Natural killer cell (primary cell): ENCODE results near the gene TMEM255B. TPM values are rescaled to one million over a fixed set of nuclear protein-coding genes. Genes with fewer than 3 reads are reported as not detected.
"Not testable (repeated sequence)": the region's sequence is repeated elsewhere in the genome, so short reads cannot be mapped to it uniquely, and the experiment has no call there.

Source experiments
- ATAC-seq, 3 donors: fragments of 150-1000 bp in 2 of 3; fragments of 200-7000 bp in 1 of 3; cut with Tn5 transposase; 1 replicate in 1 of 3; 2 replicates in 2 of 3; pipeline ENCODE4 v1.10.0; 2021; ENCODE audit warnings: mild to moderate bottlenecking in 2 of 3, moderate library complexity in 2 of 3
- DNase-seq, 2 donors: peaks; one replicate each; pipeline versions ENCODE4 v3.0.0 to v3.0.0-alpha.2; 2013 to 2021; ENCODE audit warnings: mixed read lengths in 1 of 2
- H3K27ac ChIP-seq: one replicate; pipeline ENCODE4 v1.5.1; 2013; ENCODE audit warnings: mild to moderate bottlenecking, low read length
- H3K27me3 ChIP-seq: one replicate; pipeline ENCODE4 v1.6.1; 2013; ENCODE audit warnings: low read length; ENCODE audit not compliant: control insufficient read depth, insufficient read depth
- H3K36me3 ChIP-seq: one replicate; pipeline ENCODE4 v1.6.1; 2013; ENCODE audit warnings: low read length; ENCODE audit not compliant: control insufficient read depth, insufficient read depth
- H3K4me1 ChIP-seq: one replicate; pipeline ENCODE4 v1.6.1; 2013; ENCODE audit warnings: low read length; ENCODE audit not compliant: control insufficient read depth, insufficient read depth
- H3K4me3 ChIP-seq: one replicate; pipeline ENCODE4 v1.5.1; 2013; ENCODE audit warnings: low read length
- H3K9me3 ChIP-seq: one replicate; pipeline ENCODE4 v1.6.1; 2013; ENCODE audit warnings: low read length; ENCODE audit not compliant: control insufficient read depth, insufficient read depth
- H3K27ac Mint-ChIP-seq, 2 donors: one replicate each; pipeline ENCODE4 v1.8.0; 2022; ENCODE audit warnings: mild to moderate bottlenecking in 2 of 2, mixed read lengths in 2 of 2, moderate library complexity in 1 of 2
- H3K27me3 Mint-ChIP-seq, 2 donors: one replicate each; pipeline ENCODE4 v1.8.0; 2022; ENCODE audit warnings: low read depth in 2 of 2, mixed read lengths in 2 of 2
- H3K36me3 Mint-ChIP-seq: one replicate; pipeline ENCODE4 v1.8.0; 2022; ENCODE audit warnings: mixed read lengths
- H3K4me1 Mint-ChIP-seq, 2 donors: one replicate each; pipeline ENCODE4 v1.8.0; 2022; ENCODE audit warnings: mixed read lengths in 2 of 2
- H3K4me3 Mint-ChIP-seq: one replicate; pipeline ENCODE4 v1.8.0; 2022; ENCODE audit warnings: mild to moderate bottlenecking, moderate library complexity, mixed read lengths
- H3K9me3 Mint-ChIP-seq, 2 donors: one replicate each; pipeline ENCODE4 v1.8.0; 2022; ENCODE audit warnings: mixed read lengths in 2 of 2
- CTCF ChIP-seq: fragments of 200-600 bp; IDR thresholded peaks from one replicate; pipeline ENCODE4 v1.8.0; 2022; ENCODE audit warnings: antibody characterized with exemption
- WGBS: methylation state at CpG from one replicate; pipeline ENCODE4 v1.1.7; 2013; ENCODE audit warnings: missing lambda C conversion rate; ENCODE audit not compliant: insufficient coverage; 5-methylcytosine and 5-hydroxymethylcytosine counted together
- intact Hi-C: fragments of 100-400 bp; cut with micrococcal nuclease; formaldehyde crosslinking; loops from one replicate; pipeline ENCODE4 v1.14.2; 2022
- total RNA-seq, 4 donors: library from RNA; stranded (reverse); fragments of 120-200 nt in 1 of 4; gene quantifications; one replicate each; pipeline versions ENCODE4 v1.2.3 to v1.2.4, GENCODE V29; 2013 to 2022

The TMEM255B gene
- total RNA-seq, 3 donors from 2014 or later (not counting 1 experiment from before 2014, with no cell fraction given): 0.38 to 3.0 (median 1.0) TPM

DNA sequence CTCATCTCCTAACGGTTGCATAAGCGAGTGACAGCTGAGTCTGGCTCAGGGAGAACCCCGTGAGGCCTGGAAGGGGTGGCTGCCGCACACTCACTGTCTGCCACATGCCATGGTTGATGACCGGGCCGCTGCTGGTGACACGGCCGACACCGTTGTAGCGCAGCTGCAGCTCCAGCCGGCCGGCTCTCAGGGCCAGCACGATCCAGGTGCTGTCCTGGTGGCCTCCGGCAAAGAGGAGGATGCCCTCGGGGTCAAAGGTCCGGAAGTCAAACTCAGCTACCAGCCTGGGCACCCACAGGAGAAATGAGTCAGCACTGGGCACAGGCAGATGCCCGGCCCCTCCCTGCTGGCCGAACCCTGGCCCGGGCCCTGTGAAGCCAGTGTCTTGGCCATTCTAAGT lies 73.2 kb downstream of the TMEM255B start:
- H3K36me3 ChIP-seq: no peaks in the 10 kb centered on the region

DNA sequence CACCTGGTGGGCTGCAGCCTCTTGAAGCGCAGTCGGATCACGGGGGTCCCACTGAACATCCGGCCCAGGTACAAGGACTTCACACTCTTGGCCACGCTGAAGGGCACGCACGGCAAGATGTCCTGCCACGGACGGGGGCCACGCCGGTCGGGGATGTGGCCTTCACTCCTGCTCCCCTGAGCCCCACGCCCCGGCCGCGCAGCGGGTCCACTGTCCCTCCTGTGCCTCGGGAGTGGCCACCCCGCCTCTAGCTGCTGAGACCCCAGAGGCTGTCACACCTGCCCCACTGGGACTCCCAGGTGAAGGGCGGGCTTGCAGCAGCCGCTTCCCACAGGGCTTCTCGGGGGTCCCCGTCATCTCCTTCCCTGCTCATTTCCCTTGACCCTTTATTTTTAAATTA lies 73.6 kb downstream of the TMEM255B start:
- Mint-ChIP-seq H3K27me3 (peaks cover 0 to 6% of the 10 kb centered on the region in 2 donors), H3K36me3 (no peaks in the 10 kb centered on the region), H3K27ac (no peak overlapping the region), H3K4me1 (peaks cover 0 to 6% of the 10 kb centered on the region in 2 donors), H3K9me3 (no peaks in the 10 kb centered on the region), H3K4me3 (no peak overlapping the region)
- H3K27ac ChIP-seq: no peak overlapping the region
- DNase-seq (no peak), ATAC-seq (peak in 1 of 3 donors; percentile 34)
- WGBS: 97% methylated on average over 20 of the region's 23 CpGs
- no peaks in the 10 kb centered on the region for H3K4me1 ChIP-seq
- intact Hi-C loops: no loop called here
- H3K36me3 ChIP-seq: no peaks in the 10 kb centered on the region
- H3K4me3 ChIP-seq: no peak overlapping the region
- TF ChIP-seq CTCF: no peak
- H3K9me3 ChIP-seq: no peaks in the 10 kb centered on the region
- H3K27me3 ChIP-seq: no peaks in the 10 kb centered on the region

More for the DNA sequence above, 73.2 kb downstream of the TMEM255B start:
- 95% methylated on average over 19 of the region's 19 CpGs for WGBS
- H3K27ac ChIP-seq: no peak overlapping the region
- no peak overlapping the region for H3K4me3 ChIP-seq
- DNase-seq (no peak), ATAC-seq (no peak)
- no peaks in the 10 kb centered on the region for H3K4me1 ChIP-seq
- Mint-ChIP-seq H3K27ac (no peak overlapping the region), H3K27me3 (peaks cover 0 to 1% of the 10 kb centered on the region in 2 donors), H3K9me3 (no peaks in the 10 kb centered on the region), H3K4me1 (peaks cover 0 to 4% of the 10 kb centered on the region in 2 donors), H3K4me3 (no peak overlapping the region), H3K36me3 (no peaks in the 10 kb centered on the region)
- H3K9me3 ChIP-seq: no peaks in the 10 kb centered on the region
- H3K27me3 ChIP-seq: no peaks in the 10 kb centered on the region
- TF ChIP-seq CTCF: no peak
- intact Hi-C loops: no loop called here

DNA sequence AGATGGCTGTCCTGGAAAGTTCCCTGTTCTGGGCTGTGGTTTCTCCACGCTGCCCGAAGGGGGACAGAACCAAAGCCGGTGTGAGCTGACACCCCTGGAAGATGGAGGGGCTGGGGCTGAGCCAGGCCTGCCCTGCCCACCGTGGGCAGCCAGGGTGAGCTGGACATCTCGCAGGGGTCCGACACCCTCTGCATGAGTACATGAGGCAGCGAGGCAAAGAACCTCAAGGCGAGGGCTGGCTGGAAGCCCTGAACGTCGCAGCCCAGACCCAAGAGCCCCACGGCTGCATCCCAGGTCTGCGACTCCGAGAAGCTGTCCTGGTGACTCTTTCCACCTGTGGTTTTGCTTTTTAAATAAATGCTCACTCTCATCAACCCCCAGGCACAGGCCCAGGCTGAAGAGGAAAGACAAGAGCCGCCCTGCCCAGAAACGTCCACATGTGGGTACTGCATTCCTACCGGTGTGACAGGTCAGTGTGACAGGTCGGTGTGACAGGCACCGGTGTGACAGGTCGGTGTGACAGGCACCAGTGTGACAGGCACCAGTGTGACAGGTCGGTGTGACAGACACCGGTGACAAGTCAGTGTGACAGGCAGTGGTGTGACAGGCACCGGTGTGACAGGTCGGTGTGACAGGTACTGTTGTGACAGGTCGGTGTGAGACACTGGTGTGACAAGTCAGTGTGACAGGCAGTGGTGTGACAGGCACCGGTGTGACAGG lies 74.2 kb downstream of the TMEM255B start:
- Histone ChIP-seq H3K27me3 (no peaks in the 10 kb centered on the region), H3K9me3 (no peaks in the 10 kb centered on the region), H3K27ac (no peak overlapping the region), H3K36me3 (no peaks in the 10 kb centered on the region), H3K4me1 (no peaks in the 10 kb centered on the region), H3K4me3 (no peak overlapping the region)
- Mint-ChIP-seq H3K4me3 (no peak overlapping the region), H3K36me3 (no peaks in the 10 kb centered on the region), H3K27ac (no peak overlapping the region), H3K4me1 (peaks cover 0 to 6% of the 10 kb centered on the region in 2 donors), H3K9me3 (no peaks in the 10 kb centered on the region), H3K27me3 (peaks cover 0 to 10% of the 10 kb centered on the region in 2 donors)
- no peak for TF ChIP-seq CTCF
- DNase-seq (no peak), ATAC-seq (no peak)
- intact Hi-C loops: no loop called here
- WGBS: 97% methylated on average over 25 of the region's 25 CpGs

DNA sequence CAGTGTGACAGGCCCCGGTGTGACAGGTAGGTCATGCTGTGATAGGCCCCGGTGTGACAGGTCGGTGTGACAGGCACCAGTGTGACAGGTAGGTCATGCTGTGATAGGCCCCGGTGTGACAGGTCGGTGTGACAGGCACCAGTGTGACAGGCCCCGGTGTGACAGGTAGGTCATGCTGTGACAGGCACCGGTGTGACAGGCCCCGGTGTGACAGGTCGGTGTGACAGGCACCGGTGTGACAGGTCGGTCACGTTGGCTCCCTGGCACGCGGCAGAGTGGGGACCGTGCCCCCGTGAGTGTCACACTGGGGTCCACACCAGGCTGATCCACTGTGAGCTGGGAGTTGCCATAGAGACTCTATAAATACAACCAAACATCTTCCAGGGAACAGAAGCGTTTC lies 75.0 kb downstream of the TMEM255B start:
- H3K9me3 ChIP-seq, H3K4me1 ChIP-seq, intact Hi-C loops, H3K27me3 ChIP-seq, H3K27ac Mint-ChIP-seq, H3K9me3 Mint-ChIP-seq, DNase-seq, ATAC-seq, H3K36me3 ChIP-seq, H3K27me3 Mint-ChIP-seq, H3K4me3 ChIP-seq, H3K4me1 Mint-ChIP-seq, H3K27ac ChIP-seq, H3K4me3 Mint-ChIP-seq, H3K36me3 Mint-ChIP-seq: not testable (repeated sequence)
- WGBS: 97% methylated on average over 17 of the region's 17 CpGs
